ENCODE results near the gene TUBG1. TPM values are rescaled to one million over a fixed set of nuclear protein-coding genes. Genes with fewer than 3 reads are reported as not detected.

The TUBG1 gene
- total and polyA plus RNA-seq, 2 of the 4 experiments (the other 2 are of a cell fraction) = 38.9 to 94.5 TPM

- H3K4ac ChIP-seq (ENCODE audit: low read depth, low read length) = peak overlapping the region; percentile 56
- H3K18ac ChIP-seq (ENCODE audit: low read depth, low read length) = no peak overlapping the region
- CTCF ChIA-PET = interaction anchor here (0.6 to 2.2 kb wide), 5 partner anchors 10 to 247 kb away, joined by 3 to 6 read pairs (median 5); partner anchors contain the start of gene BECN1
- peak overlapping the region; percentile 40; the same call in 1 of the 2 replicates for H3K27ac ChIP-seq (ENCODE audit: insufficient read depth, low read length)
- no peak overlapping the region for H2BK15ac ChIP-seq (ENCODE audit: low read depth, low read length)
- peak overlapping the region; percentile 54 for H3K9ac ChIP-seq (ENCODE audit: low read depth, low read length)
- peak overlapping the region; percentile 51 for H3K4me3 ChIP-seq (ENCODE audit: insufficient read depth, low read depth, low read length)
- H2BK5ac ChIP-seq (ENCODE audit: low read depth, low read length, poor library complexity, severe bottlenecking) = no peak overlapping the region
- H4K5ac ChIP-seq (ENCODE audit: low read depth, low read length) = no peak overlapping the region
- in situ Hi-C loops (cut with MboI; ENCODE audit: low sequenced_read_pairs) = loop anchor here (5.0 kb wide), 1 partner anchor 105 kb away; the partner anchor contains the start of genes CCR10 and CNTNAP1
- peaks cover 33 to 68% of the 10 kb centered on the region in 2 experiments; a peak in 3 of 4 replicates for H3K79me1 ChIP-seq (ENCODE audit: low read depth in 1 of 2, low read length in 2 of 2)
- ATAC-seq (ENCODE audit: low read depth) = peak; percentile 10
- WGBS, 2 experiments (ENCODE audit: extremely low coverage in 2 of 2, insufficient read length in 1 of 2) = 4% methylated on average over 11 of the region's 18 CpGs; no CpG with 5 or more reads in 1 of the 2 experiments
- peak overlapping the region; percentile 40; the same call in 1 of the 2 replicates for H4K91ac ChIP-seq (ENCODE audit: insufficient read depth, low read depth, low read length)
- H2AFZ ChIP-seq (replicated peaks; ENCODE audit: low read length, poor library complexity) = peak overlapping the region; percentile 99
- H3K9me3 ChIP-seq (ENCODE audit: control insufficient read depth, insufficient read depth, low read length) = no peaks in the 10 kb centered on the region
- H2BK120ac ChIP-seq (ENCODE audit: low read depth, low read length) = no peak overlapping the region
- H3K36me3 ChIP-seq (ENCODE audit: control insufficient read depth, insufficient read depth, low read length) = peaks cover 40% of the 10 kb centered on the region
- no TSS peak for BruUV-seq (replicated peaks)
- peak overlapping the region; percentile 42 for H3K56ac ChIP-seq (ENCODE audit: extremely low read depth, insufficient read depth, low read length)
- H3K4me2 ChIP-seq (ENCODE audit: low read depth, low read length) = peak overlapping the region; percentile 76
- TF ChIP-seq BHLHE40 (IDR thresholded peaks at IDR 0.05; ENCODE audit: low read depth, low read length) (no peak), NFE2L2 (IDR thresholded peaks at IDR 0.05; ENCODE audit: low read depth, low read length) (no peak), RCOR1 (IDR thresholded peaks at IDR 0.05; ENCODE audit: insufficient replicate concordance, low read length) (no peak), FOS (IDR thresholded peaks at IDR 0.05; ENCODE audit: low read depth, low read length) (no peak)
- peak overlapping the region; percentile 13 to 65; a peak in 2 of 4 replicates for H4K8ac ChIP-seq (ENCODE audit: low read depth in 2 of 2, low read length in 2 of 2)
- peak overlapping the region; percentile 30; the same call in 1 of the 2 replicates for H3K14ac ChIP-seq (replicated peaks; ENCODE audit: low read depth, low read length)
- H4K20me1 ChIP-seq (ENCODE audit: insufficient read depth, low read length) = peaks cover 4% of the 10 kb centered on the region; the same call in 1 of the 2 replicates
- POLR2A ChIA-PET (ENCODE audit: unreplicated experiment) = no interaction called here
- H3K9me1 ChIP-seq (ENCODE audit: insufficient read depth, low read length) = no peaks in the 10 kb centered on the region
- dilution Hi-C loops (cut with HindIII; ENCODE audit: low sequenced_read_pairs, unreplicated experiment) = no loop called here
- H3K4me1 ChIP-seq (ENCODE audit: control insufficient read depth, insufficient read depth, low read length) = peaks cover 5% of the 10 kb centered on the region
- DNase-seq = no peak
- peak overlapping the region; percentile 71; the same call in 1 of the 2 replicates for H2AK5ac ChIP-seq (ENCODE audit: low read depth, low read length)
- no peak overlapping the region for H2BK20ac ChIP-seq (ENCODE audit: low read depth, low read length)
- peak overlapping the region; percentile 54 for H3K23ac ChIP-seq (ENCODE audit: low read depth, low read length)
- H3K27me3 ChIP-seq (ENCODE audit: control insufficient read depth, insufficient read depth, low read length) = no peaks in the 10 kb centered on the region
- intact Hi-C loops (cut with micrococcal nuclease) = loop anchor here (2.0 to 5.0 kb wide), 2 partner anchors 32 to 185 kb away; partner anchors contain the start of genes RAMP2, RETREG3 and TUBG1
- peak overlapping the region; percentile 99 for H2AK9ac ChIP-seq (replicated peaks; ENCODE audit: low read depth, low read length, poor library complexity)
Observed at GRCh38 chr17:42577140-42577531, 32.3 kb upstream of the TUBG1 start.
